HG02884 (cell line): ENCODE results near the gene DNAJB6.

ENCODE experiments used
- ATAC-seq: cut with Tn5 transposase; IDR thresholded peaks from one replicate; pipeline ENCODE4 v1.9.1; 2021; ENCODE audit warnings: mild to moderate bottlenecking, moderate library complexity; ENCODE audit not compliant: unreplicated experiment

DNAJB6 gene

GRCh38 chr7:157336383-157337315, at the start of gene DNAJB6:
Gene DNAJB6 (plus strand): TSS chr7:157337004. CDS start chr7:157358573, 21,569 bp downstream.
- ATAC-seq, result peak; percentile 65

- no peak for ATAC-seq
Measured at GRCh38 chr7:157291404-157292080, 45.3 kb upstream of the DNAJB6 start.

- ATAC-seq, result no peak
Measured at GRCh38 chr7:157292258-157292657, 44.5 kb upstream of the DNAJB6 start.

- ATAC-seq, result no peak
Measured at GRCh38 chr7:157292770-157293412, 43.9 kb upstream of the DNAJB6 start.

DNA sequence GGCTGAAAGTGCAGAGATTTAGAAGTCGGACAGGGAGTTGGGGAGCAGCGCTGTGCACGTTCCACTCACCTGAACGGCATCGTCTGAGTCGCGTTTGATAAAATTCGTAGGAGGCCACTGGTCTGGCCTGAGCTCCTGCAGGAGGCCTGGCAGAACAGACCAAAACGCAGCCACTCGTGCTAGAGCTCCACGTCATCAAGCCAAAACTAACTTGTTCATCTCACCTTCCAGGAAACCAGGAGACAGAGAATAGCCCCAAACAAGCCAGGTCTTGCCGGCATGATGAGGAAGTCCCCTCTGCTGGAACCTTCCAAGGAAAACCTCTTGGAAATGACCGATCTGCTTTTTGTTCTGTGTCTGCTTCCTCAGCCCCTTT, 43.4 kb upstream of the DNAJB6 start:
- ATAC-seq, result no peak

DNA sequence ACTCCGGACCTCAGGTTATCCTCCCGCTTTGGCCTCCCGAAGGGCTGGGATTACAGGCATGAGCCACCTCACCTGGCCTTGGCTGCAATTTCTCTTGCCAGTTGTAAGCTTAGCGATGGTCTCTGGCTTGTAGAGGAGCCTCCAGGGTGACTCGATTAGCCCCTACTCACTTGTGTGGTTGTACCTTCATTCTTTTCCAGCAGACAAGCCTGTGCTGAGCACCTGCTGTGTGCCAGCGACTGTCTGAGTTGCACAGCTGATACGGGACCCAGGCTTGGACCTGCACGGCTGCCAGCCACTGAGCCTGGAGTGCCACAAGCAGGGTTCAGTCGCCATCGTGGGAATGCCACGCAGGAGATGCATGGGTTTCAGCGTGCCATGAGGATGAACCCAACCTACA, 42.0 kb upstream of the DNAJB6 start:
- no peak for ATAC-seq

- ATAC-seq, result no peak
Measured at GRCh38 chr7:157295338-157295737, 41.5 kb upstream of the DNAJB6 start.

- ATAC-seq, result no peak
Measured at GRCh38 chr7:157297185-157297584, 39.6 kb upstream of the DNAJB6 start.

DNA sequence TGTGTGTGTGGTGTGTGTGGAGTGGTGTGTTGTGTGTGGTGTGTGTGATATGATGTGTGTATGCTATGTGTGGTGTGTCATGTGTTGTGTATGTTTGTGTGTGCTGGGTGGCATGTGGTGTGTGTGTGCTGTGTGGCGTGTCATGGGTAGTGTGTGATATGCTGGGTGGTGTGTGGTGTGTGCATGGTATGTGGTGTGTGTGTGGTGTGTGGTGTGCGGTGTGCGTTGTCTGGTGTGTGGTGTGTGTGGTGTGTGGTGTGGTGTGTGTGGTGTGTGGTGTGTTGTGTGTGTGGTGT, 37.5 kb upstream of the DNAJB6 start:
- no peak for ATAC-seq

GRCh38 chr7:157299613-157300368, 37.0 kb upstream of the DNAJB6 start:
- no peak for ATAC-seq

DNA sequence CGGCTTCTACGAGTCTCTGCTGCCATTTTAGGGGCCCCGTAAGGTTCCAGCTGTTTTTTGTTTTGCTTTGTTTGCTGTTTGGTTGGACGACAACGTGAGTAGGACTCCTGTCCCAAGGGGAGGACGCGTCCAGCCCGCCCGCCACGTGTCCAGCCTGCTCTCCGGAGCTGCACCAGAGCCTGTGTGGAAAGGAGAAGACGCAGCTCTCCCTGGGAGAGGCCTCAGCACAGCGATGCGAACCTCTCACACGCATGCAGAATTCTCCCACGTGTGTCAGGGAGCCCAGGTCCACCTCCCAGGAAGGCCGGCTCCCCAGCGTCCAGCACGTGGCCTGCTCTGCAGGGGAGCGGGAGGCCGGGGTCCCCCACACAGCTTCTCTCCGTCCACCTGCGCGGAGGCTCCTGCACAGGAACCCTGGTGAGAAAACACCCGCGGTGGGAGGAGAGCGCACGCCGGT, 36.4 kb upstream of the DNAJB6 start:
- ATAC-seq, result no peak

DNA sequence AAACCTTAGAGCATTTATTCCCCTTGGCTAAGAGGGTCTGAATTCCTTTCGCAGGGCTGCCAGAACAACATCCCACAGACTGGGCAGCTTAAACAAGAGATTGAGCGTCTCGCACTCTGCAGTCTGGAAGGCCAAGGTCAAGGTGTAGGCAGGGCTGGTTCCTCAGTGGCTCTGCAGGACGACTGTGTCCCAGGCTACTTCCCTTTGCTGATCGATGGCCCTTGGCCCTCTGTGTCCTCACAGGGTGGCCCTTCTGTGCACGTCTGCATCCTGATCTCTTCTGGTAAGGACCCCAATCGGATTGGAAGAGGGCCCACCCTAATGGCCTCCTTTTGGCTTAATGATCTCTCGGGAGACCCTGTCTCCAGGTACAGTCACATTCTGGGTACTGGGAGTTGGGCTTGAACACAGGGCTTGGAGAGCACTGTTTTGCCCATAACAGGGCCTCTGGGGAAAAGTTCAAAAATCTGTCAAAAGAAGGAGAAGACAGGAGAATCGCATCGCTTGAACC, 35.1 kb upstream of the DNAJB6 start:
- ATAC-seq, result no peak

DNA sequence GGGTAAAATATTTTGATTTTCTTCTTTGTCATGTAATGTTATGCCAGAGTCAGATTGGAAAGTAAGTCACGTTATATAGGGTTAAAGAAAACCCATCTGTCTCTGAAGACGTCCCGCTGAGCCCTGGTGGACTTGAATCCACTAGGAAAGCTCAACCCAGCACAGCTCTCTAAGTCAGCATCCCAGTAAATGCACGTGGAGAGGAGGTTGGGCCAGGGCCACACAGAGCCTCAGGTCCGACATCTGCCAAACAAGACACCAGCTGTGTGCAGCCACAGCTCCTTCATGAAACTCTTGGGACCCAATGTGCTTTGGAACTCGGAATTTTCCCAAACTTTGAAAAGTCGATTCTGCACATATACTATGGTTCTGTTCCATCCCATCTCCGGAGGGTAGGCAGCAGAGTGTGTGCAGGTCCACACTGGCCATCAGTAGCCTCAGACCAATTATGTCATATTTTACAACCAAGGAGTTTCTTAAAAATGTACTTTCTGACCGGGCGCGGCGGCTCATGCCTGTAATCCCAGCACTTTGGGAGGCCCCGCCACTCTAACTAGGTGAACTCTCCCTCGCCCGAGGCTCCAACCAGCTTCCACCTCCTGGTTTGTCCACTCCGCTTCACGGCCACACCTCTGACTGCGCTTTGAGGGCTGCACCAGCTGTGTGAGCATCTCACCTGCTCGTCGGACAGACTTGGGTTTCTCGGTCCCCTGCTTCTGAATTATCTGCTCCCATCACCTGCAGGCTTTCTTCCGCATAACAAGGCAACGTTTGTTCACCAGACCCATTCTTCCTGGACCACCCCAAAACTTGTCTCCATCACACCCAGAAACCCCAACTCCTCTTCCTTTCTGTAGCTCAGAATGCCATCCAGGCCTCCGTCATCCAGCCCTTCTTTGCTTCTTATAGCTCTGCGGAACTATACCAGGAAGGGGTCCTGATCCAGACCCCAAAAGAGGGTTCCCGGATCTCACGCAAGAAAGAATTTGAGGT, 29.7 kb upstream of the DNAJB6 start:
- ATAC-seq, result no peak

DNA sequence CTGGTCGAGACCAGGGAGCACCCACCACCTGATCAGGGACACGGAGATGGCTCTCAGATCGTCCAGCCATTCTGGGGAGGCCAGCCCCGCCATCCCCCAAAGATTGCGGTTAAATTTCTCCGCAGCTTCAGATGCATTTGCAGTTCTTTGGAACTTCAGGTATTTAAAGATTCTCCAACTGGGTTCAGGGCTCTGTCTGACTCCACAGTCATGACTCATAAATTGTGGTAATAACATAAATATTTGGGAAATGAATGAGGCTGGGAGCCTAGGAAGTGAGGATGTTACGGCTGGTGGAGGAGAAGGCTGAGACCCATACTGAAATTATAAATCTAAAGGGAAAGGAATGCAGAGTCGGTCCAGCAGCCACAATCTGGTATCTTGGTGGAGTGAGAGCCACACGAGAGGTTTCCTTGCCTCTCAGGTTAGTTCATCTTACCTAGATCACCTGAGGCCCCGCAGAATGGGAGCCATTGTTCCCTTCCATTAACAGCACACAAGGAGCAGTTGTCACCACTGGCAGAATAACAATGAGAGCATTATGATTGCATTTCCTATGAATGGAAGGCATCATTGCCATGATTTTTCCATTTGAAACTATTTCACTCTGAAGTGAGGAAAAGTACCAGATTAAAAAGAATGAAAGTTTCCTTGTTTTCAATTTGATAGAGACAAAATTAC, 26.7 kb upstream of the DNAJB6 start:
- no peak for ATAC-seq

DNA sequence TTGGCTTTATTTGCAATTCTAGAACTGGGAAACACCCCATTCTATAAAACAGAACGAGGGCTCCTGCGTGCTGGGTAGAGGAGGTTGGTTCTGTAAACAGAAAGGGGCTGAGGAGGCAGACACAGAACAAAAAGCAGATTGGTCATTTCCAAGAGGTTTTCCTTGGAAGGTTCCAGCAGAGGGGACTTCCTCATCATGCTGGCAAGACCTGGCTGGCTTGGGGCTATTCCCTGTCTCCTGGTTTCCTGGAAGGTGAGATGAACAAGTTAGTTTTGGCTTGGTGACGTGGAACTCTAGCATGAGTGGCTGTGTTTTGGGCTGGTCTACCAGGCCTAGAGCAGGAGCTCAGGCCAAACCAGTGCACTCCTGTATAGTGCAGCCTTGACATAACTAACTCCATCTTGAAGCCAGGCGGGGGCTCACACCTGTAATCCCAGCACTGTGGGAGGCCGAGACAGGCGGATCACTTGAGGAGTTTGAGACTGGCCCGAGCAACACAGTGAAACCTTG, 26.1 kb upstream of the DNAJB6 start:
- ATAC-seq, result no peak

DNA sequence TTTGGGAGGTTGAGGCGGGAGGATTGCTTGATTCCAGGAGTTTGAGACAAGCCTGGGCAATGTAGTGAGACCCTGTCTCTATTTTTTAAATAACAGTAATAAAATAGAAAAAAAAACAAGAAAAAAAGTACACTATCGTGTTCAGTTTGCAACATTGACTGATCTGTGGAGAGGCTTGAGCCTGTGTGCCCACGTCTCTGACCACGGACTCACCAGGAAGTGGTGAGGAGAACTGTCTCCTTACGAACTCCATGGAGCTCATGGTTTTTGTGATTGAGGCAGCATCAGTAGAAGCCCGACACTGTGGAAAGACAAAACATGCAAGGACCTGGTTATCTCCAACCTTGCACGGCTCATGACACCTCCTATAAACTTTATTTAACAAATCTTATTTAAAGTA, 23.9 kb upstream of the DNAJB6 start:
- ATAC-seq, result no peak

DNA sequence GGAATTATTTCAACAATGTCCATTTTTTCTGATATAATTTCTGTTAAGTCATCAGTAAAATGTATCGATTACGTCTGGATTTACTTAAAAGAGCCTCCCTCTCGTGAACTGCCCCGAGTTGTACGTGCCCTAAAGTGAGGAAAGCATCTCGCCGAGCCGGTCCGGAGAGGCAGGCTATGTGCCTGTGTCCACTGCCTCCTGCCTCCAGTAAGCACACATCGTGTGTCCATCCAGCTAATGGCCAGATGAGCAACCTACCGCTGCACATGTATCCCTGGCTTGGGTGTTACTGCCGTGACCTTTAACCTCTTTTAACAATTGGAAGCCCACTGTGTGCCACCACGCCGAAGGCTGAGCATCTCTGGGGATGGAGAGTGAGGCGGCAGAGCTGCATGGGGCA, 23.2 kb upstream of the DNAJB6 start:
- no peak for ATAC-seq

DNA sequence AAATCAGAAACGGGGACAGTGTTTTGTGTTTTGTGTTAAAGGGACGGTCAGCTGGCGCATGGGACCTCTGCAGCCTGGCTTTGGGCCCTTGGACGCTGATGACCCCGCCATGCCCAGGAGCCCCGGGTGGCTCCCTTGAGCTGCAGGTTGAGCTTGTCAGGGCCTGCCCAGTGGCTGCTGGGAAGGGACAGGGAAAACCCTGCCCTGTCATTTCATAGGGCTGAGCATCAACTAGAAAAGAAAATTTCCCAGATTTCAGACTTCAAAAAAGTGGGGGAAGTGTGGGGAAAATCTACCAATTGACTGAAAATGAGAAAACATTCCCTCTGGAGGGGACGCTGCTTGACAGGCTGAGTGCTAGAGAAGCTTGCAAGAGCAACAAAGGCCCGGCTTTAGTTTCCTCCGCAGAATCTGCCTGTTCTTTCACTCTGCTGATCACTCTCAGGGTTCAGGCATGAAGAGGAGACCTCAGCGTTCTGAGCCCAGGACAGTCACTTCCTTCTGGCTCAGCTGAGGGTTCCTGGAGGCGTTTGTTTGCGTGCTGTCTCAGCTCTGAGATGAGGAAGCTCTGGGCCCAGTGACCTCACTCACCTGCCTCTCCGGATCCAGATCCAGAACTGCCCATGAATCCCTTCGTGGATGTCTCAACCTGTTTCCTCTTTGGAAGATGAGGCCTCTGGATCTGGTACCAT, 18.6 kb upstream of the DNAJB6 start:
- peak; percentile 97 for ATAC-seq
